Stimulated activated CD4-positive, alpha-beta T cell treated with anti-CD3 and anti-CD28 coated beads, Interleukin-15, amount 100 ng/mL, for 1 hour (primary cell): ENCODE data around the gene CHST15.

Experiments
- DNase-seq, 2 donors: peaks; one replicate each; pipeline ENCODE4 v3.0.0-alpha.2; 2020; ENCODE audit warnings: low read depth in 1 of 2, low spot score in 1 of 2

Gene CHST15

DNA sequence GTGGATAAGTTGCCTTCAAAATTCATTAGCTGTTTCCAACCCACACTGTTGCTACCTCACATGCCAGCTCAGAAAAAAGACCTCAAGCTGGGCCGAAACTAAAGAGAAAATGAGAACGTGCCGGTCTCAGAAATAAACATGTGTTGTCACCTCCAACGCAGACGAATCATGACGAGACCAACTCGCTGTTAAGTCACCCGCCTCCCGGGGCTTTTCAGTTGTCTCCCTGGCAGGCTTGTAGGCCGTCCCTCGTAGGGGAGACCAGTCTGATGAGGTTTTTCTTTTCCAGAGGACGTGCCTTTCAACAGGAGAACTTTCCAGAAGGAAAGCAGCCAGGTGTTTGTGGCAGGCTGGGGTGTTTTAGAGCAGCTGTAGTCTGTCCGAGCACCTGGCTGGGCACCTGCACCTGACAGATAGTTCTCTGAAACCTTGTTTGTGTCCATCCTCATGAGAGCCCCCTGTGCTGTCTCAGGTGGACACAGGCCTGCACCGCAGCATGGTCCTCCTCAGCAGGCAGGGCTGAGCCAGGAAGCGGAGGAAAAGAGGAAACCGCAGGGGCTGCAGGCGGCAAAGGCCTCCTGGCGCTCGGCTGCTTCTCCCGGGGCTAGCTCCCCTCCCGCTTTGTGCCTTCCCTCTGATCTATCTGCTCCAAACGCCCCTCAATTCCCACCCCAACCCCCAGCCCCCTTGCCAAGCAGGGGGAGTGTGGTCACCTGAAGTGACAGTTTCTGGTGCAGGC lies 78.8 kb downstream of the CHST15 start:
- no peak for DNase-seq

DNA sequence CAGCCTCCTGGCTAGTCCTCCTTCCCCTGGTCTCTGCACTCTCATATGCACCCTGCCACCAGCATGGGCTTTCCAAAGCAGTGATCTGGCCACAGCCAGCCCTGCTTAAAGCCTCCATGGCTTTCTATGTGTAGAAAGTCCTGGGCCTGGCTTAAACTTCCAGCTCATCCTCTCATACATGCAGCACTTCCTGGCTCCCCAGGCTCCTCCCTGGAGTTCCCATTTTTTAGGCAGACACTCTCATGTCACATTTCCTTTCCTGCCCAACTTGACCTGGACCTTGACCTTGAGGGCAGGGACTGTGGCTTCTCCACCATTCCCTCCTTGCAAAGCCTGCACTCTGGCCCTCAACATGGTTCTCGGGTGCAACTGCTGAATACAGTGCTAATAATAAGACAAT lies 79.5 kb downstream of the CHST15 start:
- no peak for DNase-seq

DNA sequence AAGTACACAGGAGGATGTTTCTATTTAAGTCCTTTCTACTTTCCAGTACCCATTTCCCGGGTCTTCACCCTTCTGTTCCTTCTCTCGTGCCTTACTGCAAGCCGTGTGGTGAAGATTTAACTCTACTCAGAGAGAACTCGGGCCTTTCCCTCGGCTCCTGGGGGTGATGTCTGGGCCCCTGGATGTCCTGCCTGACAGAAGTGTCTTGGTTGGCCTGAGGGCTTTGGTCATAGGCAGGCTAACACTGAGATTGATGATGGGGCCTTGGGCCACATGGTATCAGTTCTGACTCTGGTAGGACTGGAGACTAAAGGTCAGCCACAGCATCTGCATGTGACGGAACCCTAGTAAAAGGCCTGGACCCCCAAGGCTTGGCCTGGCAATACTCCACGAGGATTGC lies 80.4 kb downstream of the CHST15 start:
- DNase-seq: no peak

DNA sequence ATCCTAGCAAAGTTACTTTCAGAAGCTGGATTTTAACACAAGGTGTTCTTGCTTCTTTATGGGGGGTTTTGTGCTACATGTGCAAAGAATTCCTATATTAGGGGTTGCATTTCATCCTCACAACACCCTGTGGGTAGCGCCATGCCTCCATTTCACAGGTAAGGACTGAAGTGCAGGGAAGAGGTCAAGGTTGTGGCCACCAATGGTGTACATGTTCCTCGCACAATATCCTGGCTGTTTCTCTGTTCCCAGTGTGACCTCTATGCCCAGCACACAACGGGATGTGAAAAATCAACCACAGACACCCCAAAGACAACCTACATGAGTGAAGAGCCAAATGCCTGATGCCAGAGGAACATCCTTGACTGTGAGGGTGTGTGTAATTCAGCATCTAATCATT lies 80.8 kb downstream of the CHST15 start:
- DNase-seq: no peak

DNA sequence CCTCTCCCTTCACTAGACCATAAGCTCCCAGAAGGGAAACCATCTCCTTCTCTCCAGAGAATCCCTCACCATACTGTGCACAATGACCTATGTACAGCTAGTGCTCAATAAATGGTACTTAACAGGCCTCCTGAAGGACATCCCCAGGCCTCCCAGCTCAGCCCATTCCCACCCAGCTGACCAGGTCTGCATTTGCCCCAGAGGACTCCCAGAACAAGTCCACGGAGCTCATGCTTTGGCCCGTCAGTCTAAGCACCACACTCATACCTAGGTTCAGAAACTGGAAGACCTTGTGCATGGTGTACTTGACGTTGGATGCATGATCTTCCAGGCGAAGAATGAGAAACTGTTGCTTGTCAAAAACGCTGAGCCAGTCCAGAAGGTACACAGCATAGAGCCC lies 81.3 kb downstream of the CHST15 start:
- DNase-seq: no peak

DNA sequence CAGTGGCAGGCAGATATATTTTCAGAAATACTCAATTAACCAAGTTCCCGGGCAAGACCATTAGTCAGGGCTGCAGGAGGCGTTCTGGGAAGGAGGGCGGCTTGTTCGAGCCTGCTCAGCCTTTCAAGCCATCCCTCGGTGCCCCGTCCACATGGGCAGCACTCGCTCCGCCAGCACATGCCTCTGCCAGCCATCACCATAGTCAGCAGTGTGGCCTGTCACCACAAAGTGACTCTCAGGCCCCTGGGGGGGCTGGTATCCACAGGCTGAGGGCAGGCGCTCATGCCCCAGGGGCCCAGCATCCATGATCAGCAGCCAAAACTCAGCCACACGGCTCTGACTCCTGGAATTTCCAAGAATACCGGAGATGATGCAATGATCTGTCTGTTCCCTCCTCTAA lies 81.9 kb downstream of the CHST15 start:
- DNase-seq: no peak

DNA sequence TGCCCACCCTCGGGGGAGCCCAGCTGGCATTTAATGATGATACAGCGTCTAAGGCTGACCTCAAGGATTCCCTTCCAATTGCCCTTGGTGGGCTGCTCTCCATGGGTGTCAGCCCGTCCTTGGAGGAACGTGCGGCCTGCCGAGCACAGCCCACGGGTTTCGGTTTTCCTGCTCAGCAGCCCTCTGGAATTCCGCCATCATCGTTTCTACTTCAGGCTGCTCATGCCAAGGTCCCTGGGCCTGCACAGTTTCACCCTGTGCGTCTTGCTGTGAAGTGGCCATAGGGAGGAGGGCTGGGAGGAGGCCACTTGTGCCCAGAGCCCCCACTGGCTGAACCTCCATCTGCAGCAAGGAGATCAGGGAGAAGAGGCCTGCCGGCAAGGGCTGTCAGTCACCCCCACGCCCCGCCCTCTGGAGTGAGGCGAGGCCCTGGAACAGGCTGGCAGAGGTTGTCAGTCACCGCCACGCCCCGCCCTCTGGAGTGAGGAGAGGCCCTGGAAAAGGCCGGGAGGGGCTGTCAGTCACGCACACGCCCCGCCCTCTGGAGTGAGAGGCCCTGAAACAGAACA lies 82.8 kb downstream of the CHST15 start:
- no peak for DNase-seq

DNA sequence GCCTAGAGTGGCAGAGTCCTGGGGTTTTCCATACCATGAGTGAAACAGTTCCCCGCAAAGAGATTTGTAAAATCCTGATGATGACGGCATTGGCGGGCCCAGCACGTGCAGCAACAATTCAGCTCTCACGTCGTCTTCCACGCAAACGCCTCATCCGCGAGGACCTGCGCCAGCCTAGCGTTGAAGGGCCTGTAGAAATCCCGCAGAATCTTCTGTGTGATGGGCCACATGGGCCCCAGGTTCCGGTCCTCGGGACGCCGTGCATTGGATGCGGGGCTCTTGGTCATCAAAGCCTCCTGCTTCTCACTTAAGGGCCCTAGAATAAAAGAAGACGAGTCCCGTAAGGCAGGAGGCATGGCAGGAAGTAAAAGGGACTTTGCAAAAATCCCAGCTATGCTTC lies 83.4 kb downstream of the CHST15 start:
- DNase-seq: no peak

DNA sequence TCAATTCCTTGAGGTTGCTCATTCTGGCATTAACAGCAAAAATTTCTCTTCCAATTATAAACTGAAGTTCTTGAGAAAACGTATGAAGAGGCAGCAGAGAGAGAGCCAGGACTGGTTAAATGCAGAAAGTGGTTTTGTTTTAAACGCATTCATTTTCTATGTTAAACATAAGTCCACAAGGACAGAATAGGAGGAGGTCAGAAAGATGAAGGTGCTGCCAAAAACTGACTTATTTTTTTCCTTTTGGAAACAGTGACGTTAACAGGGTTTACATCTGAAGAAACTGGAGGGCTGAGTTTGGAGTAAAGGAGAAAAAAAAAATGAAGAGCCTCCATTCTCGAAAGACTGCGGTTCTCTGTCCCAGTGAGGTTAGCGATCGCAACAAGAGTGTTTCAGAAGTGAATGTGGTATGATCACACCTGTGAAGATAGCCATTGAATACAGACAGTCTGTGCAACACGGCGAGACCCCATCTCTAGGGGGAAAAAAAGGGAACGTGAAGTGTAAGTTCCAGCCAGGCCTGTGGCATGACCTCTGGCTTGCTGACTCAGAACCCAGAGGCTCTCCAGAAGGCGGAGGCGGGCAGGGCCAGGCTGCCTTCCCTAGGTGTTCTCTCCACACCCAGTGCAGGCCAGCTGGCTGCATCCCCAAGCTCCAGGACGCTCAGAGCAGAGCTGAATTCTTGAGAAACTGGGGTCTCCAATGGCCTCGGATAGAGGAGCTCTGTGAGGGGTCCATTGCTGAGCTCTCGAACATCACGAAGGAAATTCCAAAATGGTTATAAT lies 84.0 kb downstream of the CHST15 start:
- DNase-seq: no peak

DNA sequence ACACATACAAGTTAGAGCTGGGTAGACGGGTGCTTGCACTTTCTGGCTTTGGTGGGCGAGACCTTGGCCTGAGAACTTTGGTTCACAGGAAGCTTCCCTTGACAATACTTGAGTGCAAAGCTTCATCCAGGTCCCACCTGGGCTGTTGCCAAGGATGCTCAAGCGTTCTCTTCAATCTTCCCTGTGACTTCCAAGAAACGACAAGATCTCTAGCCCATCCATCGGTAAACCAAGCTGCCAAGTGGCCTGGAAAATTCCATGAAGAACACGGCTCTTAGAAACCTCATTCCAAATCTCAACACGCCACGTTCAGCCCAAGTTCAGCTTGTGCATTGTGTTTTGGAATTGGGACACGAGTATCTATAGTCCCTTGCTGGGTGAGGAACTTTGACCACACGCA lies 84.7 kb downstream of the CHST15 start:
- DNase-seq: no peak

DNA sequence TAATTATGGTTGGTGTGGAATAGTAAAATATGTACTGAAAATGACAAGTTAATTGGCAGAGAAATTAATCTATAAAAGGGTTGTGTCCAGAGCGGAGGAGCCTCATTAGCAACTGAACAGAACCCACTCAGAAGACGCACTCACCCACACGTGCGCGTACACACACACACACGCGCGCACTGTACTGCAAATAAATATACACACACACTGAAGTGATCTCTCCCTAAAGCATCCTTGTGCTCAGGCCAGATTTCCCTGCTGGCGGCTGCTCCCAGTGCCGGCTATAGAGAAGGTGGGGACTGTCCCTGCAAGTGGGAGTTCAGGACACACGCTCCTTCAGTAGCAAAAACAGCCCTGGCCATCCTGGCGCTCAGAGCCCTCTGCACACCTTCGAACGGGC lies 85.2 kb downstream of the CHST15 start:
- no peak for DNase-seq

DNA sequence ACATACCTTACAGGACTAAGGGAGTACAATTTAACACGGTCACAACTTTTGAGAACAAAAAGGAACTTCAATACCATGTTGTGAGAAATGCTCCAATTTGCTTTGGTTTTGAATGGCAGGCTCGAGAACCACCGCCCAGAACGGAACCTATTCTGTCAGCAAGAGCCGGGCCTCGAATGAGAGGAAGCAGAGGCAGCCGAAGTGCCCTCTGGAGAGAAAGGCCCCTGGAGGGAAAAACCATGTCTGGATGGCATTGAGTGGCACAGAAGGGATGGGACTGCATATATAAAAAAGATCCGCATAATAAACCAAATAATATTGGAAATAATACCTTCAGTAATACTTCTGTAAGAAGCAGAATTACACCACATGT lies 85.6 kb downstream of the CHST15 start:
- DNase-seq: no peak

DNA sequence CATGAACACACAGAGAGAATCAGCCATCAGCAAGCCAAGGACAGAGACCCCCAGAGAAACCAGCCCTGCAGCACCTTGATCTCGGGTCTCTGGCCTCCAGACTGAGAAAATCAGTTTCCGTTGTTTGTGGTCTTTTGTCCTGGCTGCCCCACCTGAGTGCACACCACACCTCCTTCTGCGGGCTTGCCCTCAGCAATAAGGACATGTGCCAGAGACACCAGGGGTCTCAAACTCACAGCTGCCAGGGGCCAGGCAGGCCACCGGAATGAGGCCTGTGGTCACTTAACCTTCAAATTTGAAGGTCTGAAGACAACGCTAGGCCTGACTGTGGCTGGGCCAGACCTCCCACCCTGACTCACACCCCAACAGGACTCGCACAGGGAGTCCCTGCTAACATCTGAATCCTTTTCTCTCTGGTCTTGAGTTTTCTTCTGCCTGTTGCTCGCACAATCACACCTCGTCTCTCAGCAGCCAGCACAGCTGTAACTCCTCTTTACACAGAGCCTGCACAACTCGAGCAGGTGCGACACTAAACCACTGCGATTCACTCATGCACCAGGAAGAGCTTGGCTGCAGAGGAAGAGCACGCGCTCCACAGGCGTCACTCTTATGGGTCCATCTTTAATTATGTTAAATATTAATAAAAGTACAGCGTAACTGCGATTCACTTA lies 86.2 kb downstream of the CHST15 start:
- DNase-seq: no peak

DNA sequence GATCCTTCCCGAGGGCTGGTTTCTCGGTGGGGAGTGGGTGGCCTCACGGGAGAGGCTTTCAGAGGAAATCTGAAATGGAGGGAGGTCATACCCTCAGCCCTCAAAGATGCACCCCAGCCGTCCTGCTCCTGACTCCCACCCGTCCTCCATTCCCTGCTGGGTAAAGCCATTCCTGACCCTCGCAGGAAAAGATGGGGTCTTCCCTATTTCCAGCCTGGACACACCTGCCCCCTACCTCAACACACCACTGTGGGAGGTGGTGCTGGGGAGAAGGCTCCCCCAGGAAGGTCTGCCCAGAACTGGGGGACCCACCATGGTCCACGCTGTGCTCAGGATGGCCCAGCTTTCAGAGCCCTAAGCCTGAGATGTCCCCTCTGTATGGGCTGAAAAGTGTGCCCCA lies 86.9 kb downstream of the CHST15 start:
- no peak for DNase-seq

DNA sequence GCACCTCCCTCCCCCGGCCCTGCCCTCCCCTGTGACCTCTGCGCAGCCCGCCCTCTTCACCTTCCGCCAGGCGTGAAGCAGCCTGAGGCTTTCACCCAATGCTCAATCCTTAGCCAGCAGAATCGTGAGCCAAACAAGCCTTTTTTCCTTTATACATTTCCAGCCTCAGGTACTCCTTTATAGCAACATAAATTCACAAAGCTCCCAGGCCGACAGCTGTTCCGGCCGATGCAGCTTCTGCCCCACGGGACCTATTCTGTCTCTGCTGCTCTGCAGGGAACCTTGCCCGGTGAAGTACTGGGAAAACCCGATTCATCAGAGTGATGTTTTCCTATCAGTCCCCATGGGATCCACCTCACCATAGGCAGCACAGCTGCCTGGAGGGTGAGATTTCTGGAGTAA lies 87.4 kb downstream of the CHST15 start:
- no peak for DNase-seq

DNA sequence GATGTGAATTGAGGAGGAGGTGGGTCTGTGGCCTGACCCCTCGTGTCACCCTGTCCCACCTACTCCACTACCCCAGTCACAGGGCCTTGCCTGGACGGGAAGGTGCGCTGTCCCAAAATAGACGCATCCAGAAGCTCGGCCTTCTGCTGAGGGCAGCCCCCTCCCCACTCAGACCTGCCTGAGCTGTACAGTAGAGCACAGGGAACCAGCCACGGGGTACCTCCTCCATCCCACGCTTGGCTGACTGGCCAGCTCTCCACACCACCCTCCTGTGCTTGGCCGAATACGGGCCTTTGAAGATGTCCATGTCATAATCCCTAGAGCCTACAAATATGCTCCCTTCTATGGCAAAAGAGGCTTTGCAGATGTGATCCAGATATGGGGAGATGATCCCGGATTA lies 88.3 kb downstream of the CHST15 start:
- DNase-seq: no peak

DNA sequence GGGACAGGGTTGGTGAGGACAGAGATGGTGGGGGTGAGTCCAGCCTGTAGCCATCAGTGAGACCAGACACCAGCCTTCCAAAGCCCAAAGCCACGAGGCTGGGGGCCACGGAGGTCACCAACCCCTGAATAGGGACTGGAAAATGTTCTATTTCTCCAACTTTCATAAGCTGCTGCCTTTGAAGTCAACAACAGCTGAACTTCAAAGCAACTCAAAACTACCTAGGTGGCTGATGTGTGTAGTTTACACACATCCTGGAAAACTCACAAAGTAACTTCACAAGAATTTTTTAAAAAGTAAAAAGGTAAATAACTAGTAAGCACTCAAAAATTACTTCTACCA lies 88.8 kb downstream of the CHST15 start:
- DNase-seq: no peak

DNA sequence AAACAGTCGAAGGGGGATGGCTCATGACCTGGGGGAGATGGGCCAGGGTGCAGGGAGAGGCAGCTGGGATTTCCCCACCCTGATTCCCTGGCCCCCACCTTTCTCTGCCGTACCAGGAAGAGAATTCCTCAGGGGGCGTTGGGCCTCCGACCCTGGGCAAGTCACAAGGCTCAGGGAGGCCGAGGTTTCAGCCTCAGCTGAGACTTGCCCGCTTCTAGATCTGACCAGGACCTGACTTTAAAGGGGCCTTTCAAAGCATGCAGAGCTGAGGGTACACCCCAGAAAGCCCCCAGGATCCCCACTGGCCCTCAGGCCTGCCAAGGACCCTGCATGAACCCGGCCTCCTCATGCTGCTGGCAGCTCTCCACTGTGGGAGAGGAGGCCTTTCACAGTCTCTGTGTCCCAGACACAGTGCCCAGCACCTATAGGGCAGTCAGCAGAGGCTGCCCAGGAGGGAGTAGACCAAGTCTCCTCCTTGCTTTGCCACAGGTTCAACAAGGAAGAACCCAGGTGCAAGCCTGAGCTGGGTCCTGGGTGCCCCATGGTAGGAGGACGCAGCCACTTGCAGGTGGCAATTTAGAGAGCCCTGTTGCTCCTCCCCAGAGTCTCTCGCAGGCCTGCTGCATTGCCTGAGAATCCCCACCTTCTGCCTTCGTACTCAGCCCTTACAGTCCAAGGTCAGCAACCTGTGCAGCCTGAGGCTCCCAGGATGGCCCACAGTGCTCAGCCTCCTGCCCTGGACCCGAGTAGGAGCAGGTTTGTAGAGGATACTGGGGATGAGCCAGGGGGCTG lies 89.3 kb downstream of the CHST15 start:
- no peak for DNase-seq

DNA sequence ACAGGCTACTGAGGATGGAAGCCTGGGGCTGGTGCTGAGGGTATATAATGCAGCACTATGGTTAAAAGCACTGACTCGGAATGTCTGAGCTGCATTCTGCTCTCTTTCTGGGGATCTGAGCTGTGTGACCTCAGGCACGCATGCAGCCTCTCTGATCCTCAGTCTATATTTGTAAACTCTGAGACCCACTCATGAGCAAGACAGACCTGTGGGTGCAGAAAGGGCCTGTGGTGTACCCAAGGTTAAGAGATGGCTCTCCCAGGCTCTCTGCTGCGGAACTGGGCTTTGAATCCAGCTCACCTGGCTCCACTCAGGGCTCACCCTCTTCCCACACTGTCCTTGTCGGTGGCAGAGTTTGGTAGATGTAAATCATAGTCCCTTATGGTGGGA lies 89.9 kb downstream of the CHST15 start:
- no peak for DNase-seq

DNA sequence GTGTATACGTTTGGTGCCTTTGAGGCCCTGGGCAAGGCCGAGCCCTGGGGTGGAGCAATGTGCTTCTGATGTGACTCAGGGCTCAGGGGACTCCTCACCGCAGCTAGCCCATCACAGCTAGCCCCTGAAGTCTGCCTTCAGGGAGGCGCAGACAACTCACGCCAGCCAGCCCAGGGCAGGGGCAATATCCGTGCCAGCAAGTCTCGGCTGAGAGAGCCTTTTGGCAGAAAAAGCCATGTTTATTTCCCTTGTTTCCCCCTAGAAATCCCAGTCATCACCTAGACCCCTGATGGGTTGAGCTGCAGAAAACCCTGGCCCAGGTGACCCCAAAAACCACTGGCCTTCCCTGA lies 90.4 kb downstream of the CHST15 start:
- no peak for DNase-seq

DNA sequence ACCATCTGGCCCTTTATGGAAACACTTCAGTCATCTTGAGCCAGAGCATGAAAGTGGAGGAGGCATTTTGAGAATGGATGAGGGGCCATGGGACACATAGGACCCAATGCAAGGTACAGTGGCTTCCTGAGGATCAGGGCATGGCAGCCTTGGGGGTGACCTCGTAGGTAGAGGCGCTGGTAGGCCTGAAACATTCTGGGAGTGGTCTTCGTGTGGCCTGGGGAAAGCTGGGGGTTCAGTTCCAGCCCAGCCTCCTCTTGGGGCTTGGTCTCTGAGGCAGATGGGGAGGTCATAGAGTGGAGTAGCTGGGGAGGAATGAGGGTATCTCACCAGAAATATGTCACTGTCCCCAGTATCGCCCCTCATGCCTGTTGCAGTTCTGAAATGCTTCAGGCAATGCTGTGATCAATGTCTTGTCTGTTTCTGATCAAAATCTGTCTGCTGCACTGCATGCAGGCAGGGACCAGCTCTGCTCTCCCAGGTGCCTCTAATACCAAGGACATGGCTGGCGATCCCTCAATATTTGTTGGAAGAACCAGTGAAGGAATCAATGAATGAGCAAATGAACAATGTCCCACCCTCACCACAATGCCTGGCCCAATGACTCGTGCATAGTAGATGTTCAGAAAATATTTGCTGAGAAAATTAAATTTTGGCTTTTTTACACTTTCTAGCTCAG lies 90.9 kb downstream of the CHST15 start:
- no peak for DNase-seq
